DMS153 (cell line): ENCODE measurements around the gene TDRD7.

Experiments
- DNase-seq: peaks from one replicate; lab custom pipeline; 2025; lab: John Stamatoyannopoulos, UW

The TDRD7 gene

GRCh38 chr9:97411789-97412625 is at the start of gene TDRD7:
TDRD7 (plus strand) TSS chr9:97412096; CDS start chr9:97428466, 16,370 bp downstream.
- DNase-seq, result peak; percentile 63

- no peak for DNase-seq
Observed at GRCh38 chr9:97362777-97363545, 48.9 kb upstream of the TDRD7 start.

DNA sequence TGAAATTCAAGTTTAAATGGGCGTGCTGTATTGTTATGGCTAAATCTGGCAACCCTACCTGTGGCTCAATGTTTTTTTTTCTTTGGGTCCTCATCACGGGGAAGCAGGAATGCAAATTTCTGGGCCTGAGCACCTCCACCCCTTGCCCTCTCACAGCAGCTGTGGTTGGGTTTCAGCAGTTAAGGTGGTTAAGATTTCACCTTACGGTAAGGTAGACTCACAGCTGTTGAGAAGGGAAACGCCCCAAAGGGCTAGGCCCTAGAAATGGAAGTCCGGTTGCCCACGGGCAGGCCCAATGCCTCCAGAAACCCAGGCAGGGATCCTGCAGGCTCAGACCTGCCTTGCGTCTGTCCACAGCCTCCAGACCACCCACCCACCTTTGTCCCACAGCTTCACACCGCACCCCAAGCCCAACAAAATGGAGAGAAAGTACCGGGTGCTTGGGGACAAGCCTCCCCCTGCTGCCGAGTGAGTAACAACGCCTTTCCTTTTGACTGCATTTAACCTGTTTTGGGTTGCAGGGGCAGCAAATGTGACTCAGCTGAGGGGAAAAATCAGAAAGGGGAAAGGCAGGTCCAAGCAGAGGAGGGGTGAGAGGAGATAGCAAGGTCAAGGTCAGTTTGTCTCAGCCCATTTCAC is 48.1 kb upstream of the TDRD7 start:
- no peak for DNase-seq

DNA sequence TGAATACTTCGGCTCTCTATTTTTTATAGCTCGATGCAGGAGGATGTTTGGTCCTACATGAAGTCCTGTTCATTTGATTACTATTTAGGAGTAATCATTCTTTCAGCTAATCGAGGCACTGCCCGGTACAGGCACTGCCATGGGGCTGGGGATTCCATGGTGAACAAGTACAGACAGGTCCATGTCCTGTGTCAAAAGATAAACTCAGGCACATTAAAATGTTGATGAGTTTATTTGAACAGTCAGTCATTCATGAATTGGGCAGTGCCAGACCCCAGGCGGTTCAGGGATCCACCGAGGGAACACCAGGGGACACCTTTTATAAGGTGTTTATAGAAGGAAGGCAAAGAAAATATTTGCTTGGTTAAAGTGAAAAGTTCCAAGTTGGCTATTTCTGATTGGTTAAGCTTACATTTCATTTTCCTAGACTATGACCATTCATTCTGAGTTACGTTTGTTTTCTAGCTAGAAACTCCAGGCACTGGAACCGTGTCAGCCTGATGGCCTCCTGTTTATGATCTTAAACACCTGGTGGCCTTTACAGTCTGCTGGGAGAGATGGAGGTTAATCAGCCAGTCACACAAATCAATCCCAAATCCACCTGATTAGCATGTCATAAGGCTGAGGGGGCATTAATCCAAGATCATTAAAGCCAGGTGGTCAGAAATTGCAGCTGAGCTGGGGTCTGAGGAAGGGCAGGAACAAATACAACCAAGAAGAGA is 47.0 kb upstream of the TDRD7 start:
- DNase-seq, result peak; percentile 72

GRCh38 chr9:97365634-97366033 is 46.3 kb upstream of the TDRD7 start:
- no peak for DNase-seq

DNA sequence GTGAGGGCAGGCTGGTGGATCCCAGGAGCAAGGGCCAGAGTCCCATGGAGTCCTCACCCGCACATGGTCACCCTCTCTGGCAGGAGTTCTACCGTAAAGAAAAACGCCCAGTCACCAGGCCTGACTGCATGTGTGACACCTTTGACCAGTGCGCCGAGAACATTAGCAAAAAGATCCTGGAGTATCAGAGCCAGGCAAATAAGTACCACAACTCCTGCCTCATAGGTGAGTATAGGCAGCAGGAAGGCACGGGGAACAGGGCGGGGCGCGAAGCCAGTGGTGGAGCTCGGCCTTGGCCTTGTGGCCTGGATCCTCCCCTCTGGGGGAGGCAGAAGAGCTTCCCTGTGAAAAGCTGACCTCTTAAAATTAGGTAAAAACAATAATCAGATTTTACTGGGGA is 45.4 kb upstream of the TDRD7 start:
- no peak for DNase-seq

DNA sequence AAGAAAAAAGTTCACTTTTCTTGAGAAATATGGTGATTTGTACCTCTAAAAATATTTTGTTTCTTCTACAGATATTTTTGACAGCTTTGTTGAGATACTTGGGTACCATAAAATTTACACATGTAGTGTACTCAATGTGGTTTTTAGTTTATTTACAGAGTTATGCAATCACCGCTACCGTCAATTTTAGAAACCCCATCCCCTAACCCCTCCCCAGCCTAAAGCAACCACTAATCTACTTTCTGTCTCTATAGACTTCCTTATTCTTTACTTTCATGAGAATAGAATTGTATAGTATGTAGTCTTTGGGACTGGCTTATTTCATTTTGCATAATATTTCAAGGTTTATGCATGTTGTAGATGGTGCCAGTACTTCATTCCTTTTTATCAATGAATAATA is 45.0 kb upstream of the TDRD7 start:
- DNase-seq, result no peak

DNA sequence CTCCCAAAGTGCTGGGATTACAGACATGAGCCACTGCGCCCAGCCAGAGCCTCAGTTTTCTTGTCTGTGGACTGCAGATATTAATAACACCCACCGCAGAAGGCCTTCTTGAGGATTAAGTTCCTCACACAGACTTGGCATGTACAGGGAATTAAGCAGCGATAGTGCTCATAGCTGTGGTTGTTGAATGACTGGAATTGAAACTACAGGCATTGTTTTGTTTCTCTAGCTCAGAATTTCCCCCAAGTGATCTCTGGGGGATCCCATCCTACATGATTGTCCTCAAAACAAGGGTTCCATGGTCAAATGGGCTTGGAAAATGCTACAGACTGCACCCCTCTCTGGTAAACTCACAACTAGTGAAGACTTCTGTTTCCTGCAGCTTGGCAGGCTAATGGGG is 44.2 kb upstream of the TDRD7 start:
- no peak for DNase-seq

GRCh38 chr9:97368964-97369363 is 42.9 kb upstream of the TDRD7 start:
- no peak for DNase-seq

- no peak for DNase-seq
Observed at GRCh38 chr9:97372580-97372979, 39.3 kb upstream of the TDRD7 start.

DNA sequence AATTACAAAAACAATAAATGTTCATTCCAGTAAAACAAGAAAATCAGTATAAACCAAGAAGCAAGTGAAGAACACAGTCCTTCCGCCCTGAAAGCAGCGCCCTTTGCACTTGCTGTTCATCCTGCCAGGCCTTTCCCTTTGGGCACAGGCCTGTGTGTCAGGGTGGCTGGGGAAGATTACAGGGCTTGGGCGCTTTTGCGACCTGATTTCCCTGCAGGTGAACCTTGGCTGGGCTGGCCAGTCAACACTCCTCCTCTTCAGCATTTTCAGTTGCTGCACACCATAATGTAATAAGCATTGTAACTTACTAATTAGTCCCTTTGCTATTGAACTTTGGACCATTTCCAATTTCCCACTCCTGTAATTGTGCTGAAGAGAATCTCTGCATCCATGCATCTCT is 38.6 kb upstream of the TDRD7 start:
- DNase-seq, result no peak

DNA sequence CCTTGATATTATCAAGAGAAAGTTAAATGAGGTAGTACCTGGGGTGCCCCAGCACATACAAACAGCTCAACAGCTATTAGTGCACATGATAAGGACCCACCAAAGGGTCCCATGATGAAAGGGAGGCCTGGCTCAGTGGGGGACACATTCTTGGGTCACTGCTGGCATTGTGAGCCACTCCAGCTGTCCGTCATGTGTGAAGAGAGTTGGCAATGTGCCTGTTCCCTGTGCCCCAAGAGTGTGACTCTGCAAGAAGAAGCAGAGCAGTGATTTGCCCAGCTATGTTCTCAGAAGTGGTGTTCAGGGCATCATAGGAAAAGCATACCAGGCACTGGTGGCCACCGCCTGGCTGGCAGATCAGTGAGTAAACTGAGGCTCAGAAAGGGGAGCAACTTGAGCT is 37.1 kb upstream of the TDRD7 start:
- DNase-seq, result no peak

DNA sequence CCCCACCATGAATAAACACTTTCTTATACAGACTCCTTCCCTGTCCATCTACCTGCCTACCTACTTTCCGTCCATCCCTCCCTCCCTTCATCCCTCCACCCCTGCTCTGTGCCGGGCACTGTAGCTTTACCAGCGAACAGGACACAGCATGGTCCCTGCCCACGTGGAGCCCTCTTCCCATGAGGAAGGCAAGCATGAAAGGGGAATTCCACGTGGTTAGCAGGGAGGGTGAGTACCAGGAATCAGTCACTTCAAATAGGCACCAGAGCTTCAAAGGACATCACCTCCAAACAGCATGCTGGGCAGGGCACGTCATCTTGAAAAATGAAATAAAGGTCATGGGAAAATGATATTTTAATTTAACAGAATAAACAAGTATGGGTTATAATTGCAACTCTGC is 35.0 kb upstream of the TDRD7 start:
- no peak for DNase-seq

DNA sequence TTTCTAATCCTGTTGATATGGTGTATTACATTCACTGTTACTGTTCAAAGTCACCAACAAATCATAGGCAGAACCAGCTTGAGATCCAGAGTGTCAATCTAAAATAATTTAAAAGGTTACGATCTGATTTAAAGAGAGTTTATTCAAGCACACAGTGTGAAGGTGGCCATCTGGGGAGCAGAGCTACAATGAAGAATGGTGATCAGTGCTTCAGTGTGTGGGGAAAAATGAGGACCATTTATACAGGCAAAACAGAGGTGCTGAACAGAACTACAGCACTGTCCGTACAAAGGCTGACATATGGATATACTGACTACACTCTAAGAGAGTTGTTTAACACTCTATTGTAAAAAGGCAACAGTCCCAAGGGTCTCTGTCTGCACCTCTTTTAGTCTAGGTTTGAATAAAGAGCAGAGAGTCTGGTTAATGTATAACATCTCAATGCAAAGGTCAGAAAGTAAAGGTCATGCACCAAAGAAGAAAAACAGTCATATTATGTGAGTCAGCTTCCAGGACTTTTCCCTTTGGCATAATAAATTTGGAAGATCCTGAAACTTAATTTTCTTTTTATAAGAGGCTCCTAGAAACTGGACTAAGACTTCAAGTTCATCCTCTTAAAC is 29.7 kb upstream of the TDRD7 start:
- DNase-seq, result no peak

DNA sequence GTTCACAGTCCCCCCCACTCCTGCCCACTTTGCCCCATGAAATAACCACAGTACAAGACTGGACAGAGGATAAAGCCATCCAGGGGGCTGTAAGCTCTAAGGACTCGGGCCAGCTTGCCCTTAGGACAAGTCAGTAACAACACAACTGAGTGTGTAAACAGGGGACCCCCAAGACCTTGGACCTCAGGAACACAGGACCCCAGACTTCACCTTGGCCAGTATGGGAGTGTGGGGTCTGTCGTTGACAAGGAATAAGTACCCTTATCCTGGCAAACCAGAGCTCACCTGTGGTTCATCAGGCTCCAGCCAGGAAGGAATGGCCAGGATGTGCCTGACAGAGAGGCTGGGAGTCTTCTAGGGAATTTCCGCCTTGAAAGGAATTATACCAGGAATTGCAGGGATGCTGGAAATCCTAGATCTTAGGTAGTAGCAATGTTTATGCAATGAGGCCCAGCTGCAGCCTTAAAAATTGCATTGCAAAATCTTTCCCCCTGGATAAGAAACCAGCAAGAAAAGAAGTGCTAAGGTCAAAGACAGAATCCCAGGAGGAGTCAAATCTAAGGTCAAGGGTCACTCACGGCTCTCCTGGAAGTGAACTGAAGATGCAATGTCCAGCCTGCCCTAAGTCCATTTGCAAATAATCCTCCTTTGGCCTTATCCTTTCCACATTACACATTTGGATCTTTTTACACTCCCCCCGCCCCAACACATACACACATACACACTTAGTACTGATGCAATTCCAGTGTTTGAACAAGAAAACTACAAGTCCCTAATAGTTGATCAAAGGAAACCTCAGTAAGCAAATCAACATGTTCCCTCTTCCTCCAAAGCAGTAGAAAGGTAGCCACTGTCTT is 27.3 kb upstream of the TDRD7 start:
- DNase-seq, result no peak

DNA sequence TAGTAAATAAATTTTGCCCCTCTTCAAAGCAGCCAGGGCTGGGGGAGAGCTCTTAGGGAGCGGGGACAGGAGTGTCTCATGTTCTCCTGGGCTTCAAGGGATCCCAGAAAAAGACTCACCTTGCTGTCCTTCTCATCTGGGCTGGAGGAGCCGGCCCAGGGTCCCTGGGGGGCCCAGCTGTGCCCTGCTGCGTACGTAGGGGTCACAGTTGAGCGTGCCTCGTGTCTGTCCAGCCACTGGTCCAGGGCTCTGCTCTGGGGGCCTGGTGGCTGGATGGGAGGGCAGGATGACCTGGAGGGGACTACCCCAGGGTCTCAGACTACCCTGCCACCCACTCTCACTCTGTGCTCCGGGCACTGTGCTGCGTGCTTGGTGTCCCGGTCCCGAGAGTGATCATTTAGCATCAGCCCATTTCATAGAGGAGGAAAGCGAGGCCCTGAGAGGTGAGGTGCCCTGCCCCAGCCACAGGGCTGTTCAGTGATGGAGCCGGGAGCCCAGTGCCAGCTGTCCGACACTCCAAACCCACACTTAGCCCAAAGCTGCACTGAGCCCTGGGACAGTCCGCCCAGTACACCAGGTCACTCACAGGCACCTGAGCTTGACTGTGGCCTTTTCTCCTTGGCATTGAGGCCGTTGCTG is 26.2 kb upstream of the TDRD7 start:
- DNase-seq, result no peak

DNA sequence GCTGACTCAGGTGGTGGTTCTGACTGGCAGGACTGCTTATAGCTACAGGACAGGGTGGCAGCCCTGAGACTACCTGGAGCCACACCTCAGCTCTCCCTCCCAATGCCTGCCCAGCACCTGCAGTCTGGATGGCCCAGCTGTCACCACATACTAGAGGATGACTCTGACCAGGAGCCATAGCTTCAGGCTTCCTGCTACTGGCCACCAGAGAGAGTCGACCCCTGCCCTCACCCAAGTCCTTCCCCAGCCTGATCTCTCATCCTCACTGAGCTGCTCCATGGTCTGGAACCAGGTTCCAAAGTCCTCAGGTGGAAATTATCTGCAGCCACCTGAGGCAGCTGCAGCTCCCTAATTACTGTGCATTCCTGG is 25.6 kb upstream of the TDRD7 start:
- DNase-seq, result no peak

GRCh38 chr9:97386733-97387503 is 25.0 kb upstream of the TDRD7 start:
- DNase-seq, result peak; percentile 16

DNA sequence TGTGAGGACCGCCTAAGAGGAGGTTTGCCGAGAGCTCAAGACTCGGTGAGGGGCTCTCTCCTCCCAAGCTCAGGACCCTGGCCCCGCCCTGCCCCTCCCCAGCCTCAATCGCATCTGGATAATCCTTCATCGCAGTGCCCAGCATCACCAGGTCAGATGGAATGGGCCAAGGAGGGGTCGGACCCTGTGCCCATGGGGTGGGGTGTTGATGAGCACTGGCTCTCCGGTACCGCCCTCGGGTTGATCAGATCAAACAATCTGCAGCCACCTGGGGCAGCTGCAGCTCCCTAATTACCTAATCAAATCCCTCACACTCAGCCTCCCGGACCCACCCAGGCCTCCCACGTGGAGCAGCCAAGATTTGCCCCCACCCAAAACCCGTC is 24.4 kb upstream of the TDRD7 start:
- no peak for DNase-seq
